ENCODE data around the gene UBE2V1. TPM values are rescaled to one million over a fixed set of nuclear protein-coding genes. Genes with fewer than 3 reads are reported as not detected.

Gene UBE2V1
- total and polyA plus RNA-seq, 12 donors, result 61.9 to 113 (median 88.6) TPM

GRCh38 chr20:50039706-50040431 lies 73.1 kb downstream of the UBE2V1 start:
- DNase-seq, result no peak
- Histone ChIP-seq H3K9me3 (no peaks in the 10 kb centered on the region), H3K4me3 (no peak overlapping the region), H3K36me3 (no peaks in the 10 kb centered on the region), H3K27me3 (no peaks in the 10 kb centered on the region), H3K27ac (no peak overlapping the region), H3K4me1 (peaks cover 0 to 17% (median 4%) of the 10 kb centered on the region in 9 donors)
- no peak for TF ChIP-seq CTCF (IDR thresholded peaks at IDR 0.05)
- no peak for ATAC-seq
- intact Hi-C loops (cut with DNase I), result no loop called here
- 79 to 81% methylated on average over 10 of the region's 10 CpGs for WGBS, 2 donors

DNA sequence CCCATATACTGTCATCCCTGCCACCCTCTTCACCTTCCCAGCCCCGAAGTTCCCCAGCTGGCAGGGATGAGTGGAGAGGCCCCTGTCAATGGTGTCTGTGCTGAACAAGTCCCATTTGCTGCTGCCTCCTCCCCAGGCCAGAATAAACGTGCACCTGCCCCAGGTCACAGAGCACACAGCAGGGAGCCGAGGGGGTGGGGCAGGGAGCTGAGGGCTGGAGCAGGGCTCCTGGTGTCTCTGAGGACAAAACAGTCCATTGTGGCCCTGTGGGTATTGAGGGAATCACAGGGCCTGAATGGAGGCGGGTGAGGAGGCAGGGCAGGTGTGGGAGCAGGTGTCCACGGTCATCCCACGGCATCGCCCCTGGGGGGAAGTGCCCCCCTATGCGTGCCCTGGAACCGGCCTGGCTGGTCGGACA lies 74.4 kb downstream of the UBE2V1 start:
- Histone ChIP-seq H3K27ac (no peak overlapping the region), H3K4me1 (peaks cover 0 to 25% (median 6%) of the 10 kb centered on the region in 9 donors), H3K27me3 (no peaks in the 10 kb centered on the region), H3K9me3 (no peaks in the 10 kb centered on the region), H3K4me3 (no peak overlapping the region), H3K36me3 (no peaks in the 10 kb centered on the region)
- intact Hi-C loops (cut with DNase I), result no loop called here
- ATAC-seq, result no peak
- 83 to 87% methylated on average over 10 of the region's 10 CpGs for WGBS, 2 donors
- DNase-seq, result no peak
- TF ChIP-seq CTCF (IDR thresholded peaks at IDR 0.05), result no peak

DNA sequence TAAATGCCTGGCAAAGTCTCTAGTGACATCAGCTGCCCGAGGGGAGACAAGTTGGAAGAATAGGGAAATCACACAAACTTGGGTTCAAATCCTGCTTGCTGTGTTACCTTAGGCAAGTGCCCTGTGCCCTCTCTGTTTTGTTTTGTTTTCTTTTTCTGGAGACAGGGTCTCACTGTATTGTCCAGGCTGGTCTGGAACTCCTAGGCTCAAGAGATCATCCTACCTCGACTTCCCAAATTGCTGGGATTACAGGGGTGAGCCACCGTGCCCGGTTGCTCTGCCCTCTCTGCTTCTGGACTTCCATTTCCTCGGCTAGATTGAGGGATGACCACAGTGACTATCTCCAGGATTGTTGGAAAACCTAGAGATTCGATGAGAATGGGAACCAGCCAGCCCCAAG lies 74.8 kb downstream of the UBE2V1 start:
- H3K27ac ChIP-seq, result no peak overlapping the region
- H3K27me3 ChIP-seq, result no peaks in the 10 kb centered on the region
- H3K4me1 ChIP-seq, result peaks cover 0 to 29% (median 6%) of the 10 kb centered on the region in 9 donors
- H3K9me3 ChIP-seq, result no peaks in the 10 kb centered on the region
- DNase-seq (no peak), ATAC-seq (no peak)
- 68 to 85% methylated on average over 6 of the region's 6 CpGs for WGBS, 2 donors
- no peaks in the 10 kb centered on the region for H3K36me3 ChIP-seq
- intact Hi-C loops (cut with DNase I), result no loop called here
- TF ChIP-seq CTCF (IDR thresholded peaks at IDR 0.05), result no peak
- H3K4me3 ChIP-seq, result no peak overlapping the region

DNA sequence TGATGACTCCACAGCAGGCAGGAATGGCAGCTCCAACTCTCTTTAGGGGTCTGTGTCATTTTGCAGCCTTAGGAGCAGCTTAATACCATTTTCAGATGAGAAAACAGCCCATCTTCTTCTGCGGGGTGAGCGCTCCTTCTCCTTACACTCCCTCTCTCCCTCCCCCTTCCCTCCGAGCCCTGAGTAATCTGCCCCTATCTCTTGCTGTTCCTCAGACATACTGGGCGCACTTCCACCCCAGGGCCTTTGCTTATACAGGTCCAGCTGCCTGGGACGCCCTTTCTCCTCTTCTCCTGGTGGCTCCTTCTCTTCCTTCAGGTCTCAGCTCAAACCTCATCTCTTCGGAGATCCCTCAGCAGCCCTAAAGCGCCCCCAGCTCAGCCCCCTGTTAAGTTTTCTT lies 75.4 kb downstream of the UBE2V1 start:
- Histone ChIP-seq H3K4me1 (peaks cover 0 to 34% (median 6%) of the 10 kb centered on the region in 9 donors), H3K36me3 (no peaks in the 10 kb centered on the region), H3K27ac (no peak overlapping the region), H3K9me3 (no peaks in the 10 kb centered on the region), H3K27me3 (no peaks in the 10 kb centered on the region), H3K4me3 (no peak overlapping the region)
- no peak for DNase-seq
- whole genome bisulfite sequencing, 2 donors, result 86 to 89% methylated on average over 7 of the region's 7 CpGs
- ATAC-seq, result no peak
- intact Hi-C loops (cut with DNase I), result no loop called here
- TF ChIP-seq CTCF (IDR thresholded peaks at IDR 0.05), result no peak

All from heart right ventricle (tissue), 16 donors.